ENCODE data around the gene PDE4D.

DNA sequence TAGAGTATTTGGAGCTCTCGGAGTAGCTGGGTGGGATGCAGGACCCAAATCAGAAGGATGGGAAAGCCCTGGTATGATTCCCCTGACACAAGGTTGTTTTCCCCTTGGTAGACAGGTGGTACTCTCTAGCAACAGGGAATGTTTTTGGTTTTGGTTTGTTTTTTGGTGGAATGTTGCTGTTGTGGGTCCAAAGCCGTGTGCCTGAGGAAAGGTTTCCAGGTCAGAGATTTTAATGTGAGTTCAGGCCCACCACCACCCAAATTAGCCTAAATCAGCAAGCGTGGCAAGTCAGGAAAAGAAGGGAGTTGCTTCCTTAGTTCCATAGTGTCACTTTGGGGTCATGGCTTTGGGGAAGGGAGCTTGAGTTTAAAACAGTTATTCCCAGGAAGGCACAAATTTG is 925.2 kb downstream of the PDE4D start:
- no peak for TF ChIP-seq EZH2 (IDR thresholded peaks at IDR 0.05; ENCODE audit: borderline replicate concordance, insufficient read depth, low read depth, low read length, poor library complexity, severe bottlenecking)
- TF ChIP-seq, protein P1, sequence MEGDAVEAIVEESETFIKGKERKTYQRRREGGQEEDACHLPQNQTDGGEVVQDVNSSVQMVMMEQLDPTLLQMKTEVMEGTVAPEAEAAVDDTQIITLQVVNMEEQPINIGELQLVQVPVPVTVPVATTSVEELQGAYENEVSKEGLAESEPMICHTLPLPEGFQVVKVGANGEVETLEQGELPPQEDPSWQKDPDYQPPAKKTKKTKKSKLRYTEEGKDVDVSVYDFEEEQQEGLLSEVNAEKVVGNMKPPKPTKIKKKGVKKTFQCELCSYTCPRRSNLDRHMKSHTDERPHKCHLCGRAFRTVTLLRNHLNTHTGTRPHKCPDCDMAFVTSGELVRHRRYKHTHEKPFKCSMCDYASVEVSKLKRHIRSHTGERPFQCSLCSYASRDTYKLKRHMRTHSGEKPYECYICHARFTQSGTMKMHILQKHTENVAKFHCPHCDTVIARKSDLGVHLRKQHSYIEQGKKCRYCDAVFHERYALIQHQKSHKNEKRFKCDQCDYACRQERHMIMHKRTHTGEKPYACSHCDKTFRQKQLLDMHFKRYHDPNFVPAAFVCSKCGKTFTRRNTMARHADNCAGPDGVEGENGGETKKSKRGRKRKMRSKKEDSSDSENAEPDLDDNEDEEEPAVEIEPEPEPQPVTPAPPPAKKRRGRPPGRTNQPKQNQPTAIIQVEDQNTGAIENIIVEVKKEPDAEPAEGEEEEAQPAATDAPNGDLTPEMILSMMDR (IDR thresholded peaks at IDR 0.05), result no peak
